HCT116 (cell line): ENCODE data around the gene CPA5. TPM values are rescaled to one million over a fixed set of nuclear protein-coding genes. Genes with fewer than 3 reads are reported as not detected.

Experiments used
- ATAC-seq: fragments of 200-7000 bp; cut with Tn5 transposase; 2 replicates; pipeline ENCODE4 v1.9.1; 2020; ENCODE audit warnings: mild to moderate bottlenecking, moderate library complexity
- BruUV-seq: library from RNA; stranded (reverse); fragments of 400-500 nt; replicated peaks from 2 replicates; lab custom pipeline; 2021; lab: Mats Ljungman, UMichigan
- CTCF ChIA-PET: fragments of 300-600 bp; sonication (Branson Sonifier 250); formaldehyde crosslinking; loops from one replicate; lab custom pipeline; 2021; ENCODE audit warnings: antibody characterized with exemption; lab: Charles Lee
- POLR2A ChIA-PET: fragments of 300-600, 350-600 bp; sonication (Branson Sonifier 250); formaldehyde crosslinking; loops from one replicate; lab custom pipeline; 2021; ENCODE audit warnings: antibody characterized with exemption; lab: Charles Lee
- RAD21 ChIA-PET, 2 experiments: fragments of 300-600 bp; sonication (Branson Sonifier 250); formaldehyde crosslinking; loops; one replicate each; lab custom pipeline; 2023; ENCODE audit warnings: low total read pairs in 2 of 2; ENCODE audit not compliant: uncharacterized antibody in 2 of 2, unreplicated experiment in 2 of 2, low non-redundant PET in 1 of 2; lab: Charles Lee
- DNase-seq: peaks from one replicate; pipeline ENCODE4 v3.0.0-alpha.2; 2010; ENCODE audit warnings: low read depth, low spot score
- H2AFZ ChIP-seq: fragments of 200-600 bp; shearing (Covaris generic), sonication (generic); 2 replicates; pipeline ENCODE4 v1.6.1; 2017; ENCODE audit warnings: low read depth, mixed run types, mixed read lengths, antibody characterized with exemption, low read length; ENCODE audit not compliant: poor library complexity, severe bottlenecking
- H3K27ac ChIP-seq: 2 replicates; pipeline ENCODE4 v1.5.1; 2012; ENCODE audit warnings: low read depth, low read length
- H3K27me3 ChIP-seq: fragments of 200-600 bp; sonication (generic); 2 replicates; pipeline ENCODE4 v1.6.1; 2016; ENCODE audit warnings: mixed run types, low read length, mixed read lengths; ENCODE audit not compliant: insufficient read depth
- H3K36me3 ChIP-seq, 2 experiments: fragments of 200-500 bp in 1 of 2; fragments of 200-600 bp in 1 of 2; sonication (Bioruptor generic) in 1 of 2; sonication (generic) in 1 of 2; 2 replicates each; pipeline versions ENCODE4 v1.5.1 to v1.6.1; 2014 to 2016; ENCODE audit warnings: low read length in 2 of 2, inconsistent platforms in 1 of 2, mixed read lengths in 1 of 2, mixed run types in 1 of 2; ENCODE audit not compliant: insufficient read depth in 2 of 2, control insufficient read depth in 1 of 2
- H3K4me1 ChIP-seq, 2 experiments: fragments of 200-600 bp in 1 of 2; sonication (generic) in 1 of 2; 2 replicates each; pipeline versions ENCODE4 v1.5.1 to v1.6.1; 2012 to 2017; ENCODE audit warnings: low read length in 2 of 2, inconsistent platforms in 1 of 2, mild to moderate bottlenecking in 1 of 2, mixed read lengths in 1 of 2, mixed run types in 1 of 2, moderate library complexity in 1 of 2; ENCODE audit not compliant: insufficient read depth in 2 of 2, control insufficient read depth in 1 of 2
- H3K4me2 ChIP-seq: fragments of 200-600 bp; sonication (generic); 2 replicates; pipeline ENCODE4 v1.6.1; 2017; ENCODE audit warnings: mixed run types, low read length, mixed read lengths
- H3K4me3 ChIP-seq, 2 experiments: fragments of 200-600 bp in 1 of 2; sonication (generic) in 1 of 2; replicated peaks in 1 of 2; 2 replicates each; pipeline ENCODE4 v1.5.1; 2011 to 2016; ENCODE audit warnings: low read length in 2 of 2, control low read depth in 1 of 2, low read depth in 1 of 2, mild to moderate bottlenecking in 1 of 2, mixed read lengths in 1 of 2, mixed run types in 1 of 2
- H3K79me2 ChIP-seq: fragments of 200-600 bp; sonication (generic); 2 replicates; pipeline ENCODE4 v1.6.1; 2017; ENCODE audit warnings: mild to moderate bottlenecking, mixed run types, low read length, moderate library complexity, mixed read lengths; ENCODE audit not compliant: insufficient read depth
- H3K9ac ChIP-seq: fragments of 200-600 bp; sonication (generic); 2 replicates; pipeline ENCODE4 v1.6.1; 2016; ENCODE audit warnings: low read length, mixed read lengths
- H3K9me2 ChIP-seq: fragments of 200-600 bp; sonication (generic), shearing (Covaris generic); 2 replicates; pipeline ENCODE4 v1.6.1; 2017; ENCODE audit warnings: mixed run types, mild to moderate bottlenecking, moderate library complexity; ENCODE audit not compliant: insufficient read depth
- H3K9me3 ChIP-seq, 2 experiments: fragments of 200-500 bp in 1 of 2; fragments of 200-600 bp in 1 of 2; sonication (Bioruptor generic) in 1 of 2; sonication (generic) in 1 of 2; 2 replicates each; pipeline ENCODE4 v1.6.1; 2014 to 2017; ENCODE audit warnings: low read length in 2 of 2, mixed read lengths in 2 of 2, inconsistent platforms in 1 of 2, low read depth in 1 of 2, mild to moderate bottlenecking in 1 of 2, mixed run types in 1 of 2, moderate library complexity in 1 of 2; ENCODE audit not compliant: control insufficient read depth in 1 of 2, insufficient read depth in 1 of 2
- H4K20me1 ChIP-seq: fragments of 200-600 bp; sonication (generic), shearing (Covaris generic); 2 replicates; pipeline ENCODE4 v1.6.1; 2017; ENCODE audit warnings: mixed run types, mild to moderate bottlenecking, moderate library complexity; ENCODE audit not compliant: insufficient read depth
- ATF3 ChIP-seq: IDR thresholded peaks from 2 replicates; pipeline ENCODE4 v1.6.1; 2012
- CBX3 ChIP-seq: IDR thresholded peaks from 2 replicates; pipeline ENCODE4 v1.6.1; 2012; ENCODE audit warnings: low read depth
- CEBPB ChIP-seq: IDR thresholded peaks from 2 replicates; pipeline ENCODE4 v1.6.1; 2012; ENCODE audit warnings: low read depth
- CTCF ChIP-seq, 3 experiments: fragments of 200-600 bp in 1 of 3; sonication (generic) in 1 of 3; IDR thresholded peaks in 2 of 3; conservative IDR thresholded peaks in 1 of 3; 2 replicates each; pipeline ENCODE4 v1.5.1; 2012 to 2017; ENCODE audit warnings: low read depth in 2 of 3, low read length in 2 of 3, antibody characterized with exemption in 1 of 3, borderline replicate concordance in 1 of 3, control low read depth in 1 of 3, mild to moderate bottlenecking in 1 of 3, mixed read lengths in 1 of 3, mixed run types in 1 of 3, moderate library complexity in 1 of 3; ENCODE audit not compliant: insufficient read depth in 1 of 3
- EGR1 ChIP-seq: IDR thresholded peaks from 2 replicates; pipeline ENCODE4 v1.6.1; 2012; ENCODE audit warnings: low read depth
- ELF1 ChIP-seq: IDR thresholded peaks from 2 replicates; pipeline ENCODE4 v1.6.1; 2012; ENCODE audit warnings: low read depth, borderline replicate concordance
- EZH2 ChIP-seq: fragments of 200-600 bp; sonication (generic); IDR thresholded peaks from 2 replicates; pipeline ENCODE4 v1.6.1; 2017; ENCODE audit warnings: antibody characterized with exemption, mixed run types
- EZH2phosphoT487 ChIP-seq: fragments of 200-600 bp; IDR thresholded peaks from 2 replicates; pipeline ENCODE4 v1.6.1; 2018; ENCODE audit warnings: antibody characterized with exemption, borderline replicate concordance
- MAX ChIP-seq: IDR thresholded peaks from 2 replicates; pipeline ENCODE4 v1.6.1; 2012
- POLR2A ChIP-seq: IDR thresholded peaks from 2 replicates; pipeline ENCODE4 v1.7.0; 2011; ENCODE audit warnings: borderline replicate concordance; ENCODE audit not compliant: insufficient read depth, insufficient read length; ENCODE audit errors: extremely low read depth
- POLR2AphosphoS5 ChIP-seq: IDR thresholded peaks from 2 replicates; pipeline ENCODE4 v1.6.1; 2011; ENCODE audit warnings: mild to moderate bottlenecking, low read depth, low read length, moderate library complexity
- RAD21 ChIP-seq: IDR thresholded peaks from 2 replicates; pipeline ENCODE4 v1.6.1; 2012; ENCODE audit warnings: low read depth, mild to moderate bottlenecking
- SIN3A ChIP-seq: IDR thresholded peaks from 2 replicates; pipeline ENCODE4 v1.6.1; 2012; ENCODE audit warnings: low read depth
- SP1 ChIP-seq: IDR thresholded peaks from 2 replicates; pipeline ENCODE4 v1.6.1; 2012; ENCODE audit warnings: low read depth
- SRF ChIP-seq: IDR thresholded peaks from 2 replicates; pipeline ENCODE4 v1.6.1; 2012; ENCODE audit warnings: low read depth
- TCF7L2 ChIP-seq: IDR thresholded peaks from 2 replicates; pipeline ENCODE4 v1.7.0; 2011; ENCODE audit warnings: borderline replicate concordance, inconsistent platforms; ENCODE audit not compliant: insufficient read depth, insufficient read length; ENCODE audit errors: extremely low read depth
- YY1 ChIP-seq: IDR thresholded peaks from 2 replicates; pipeline ENCODE4 v1.6.1; 2011; ENCODE audit warnings: low read length, low read depth, moderate library complexity, mild to moderate bottlenecking; ENCODE audit not compliant: insufficient replicate concordance; ENCODE audit errors: extremely low read depth
- ZFX ChIP-seq: fragments of 450-650 bp; IDR thresholded peaks from 2 replicates; pipeline ENCODE4 v1.6.1; 2017
- ZNF274 ChIP-seq: fragments of 200-500 bp; sonication (Bioruptor generic); IDR thresholded peaks from 2 replicates; pipeline ENCODE4 v1.6.1; 2014; ENCODE audit warnings: mild to moderate bottlenecking, low read depth, low read length, inconsistent platforms
- intact Hi-C: fragments of 100-400 bp; cut with micrococcal nuclease; formaldehyde crosslinking; loops from 2 replicates; pipeline ENCODE4 v1.10.0; 2022
- total RNA-seq: library from RNA; stranded (reverse); gene quantifications from one replicate; pipeline ENCODE4 v1.2.1, GENCODE V29; 2021; ENCODE audit not compliant: unreplicated experiment
- TF ChIP-seq, protein P1 (sequence below): IDR thresholded peaks from 2 replicates; pipeline ENCODE4 v1.6.1; 2011; ENCODE audit warnings: mild to moderate bottlenecking, low read length, moderate library complexity; ENCODE audit not compliant: insufficient replicate concordance; ENCODE audit errors: extremely low read depth

The CPA5 gene
- total RNA-seq, 1 experiment from 2014 or later: not detected

DNA sequence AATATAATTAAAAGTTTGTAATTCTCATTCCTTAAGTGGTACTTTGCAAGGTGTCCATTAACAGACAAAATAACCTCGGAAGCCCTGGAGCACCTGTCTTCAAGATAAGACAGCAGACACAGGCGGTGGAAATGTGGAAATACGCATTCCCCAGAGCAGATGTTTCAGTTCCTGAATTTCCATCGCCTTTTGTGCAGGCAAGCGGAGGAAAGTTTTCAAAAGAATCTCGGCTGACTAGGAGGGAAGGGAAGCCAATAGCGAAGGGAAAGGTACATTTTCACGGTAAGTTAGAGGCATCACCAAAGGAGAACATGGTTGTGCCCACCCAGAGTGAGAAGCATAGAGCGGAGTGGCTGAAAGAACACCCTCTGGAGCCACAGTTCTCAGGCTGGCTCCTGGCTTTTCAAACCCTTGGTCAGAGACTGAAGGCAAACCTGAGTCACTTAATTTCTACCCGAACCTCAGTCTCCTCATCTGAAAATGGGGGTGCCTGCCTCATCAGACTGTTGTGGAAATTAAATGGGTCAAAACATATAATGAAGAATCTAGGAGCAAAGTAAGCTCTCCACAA lies 49.3 kb downstream of the CPA5 start (continued):
- TF ChIP-seq MAX: no peak
- no peak for TF ChIP-seq SRF
- TF ChIP-seq ZFX: no peak
- TF ChIP-seq ZNF274: no peak
- no peak for TF ChIP-seq CBX3

- RAD21 ChIA-PET: no interaction called here
- Histone ChIP-seq H3K36me3 (no peaks in the 10 kb centered on the region), H3K9ac (no peak overlapping the region), H3K79me2 (no peaks in the 10 kb centered on the region), H4K20me1 (no peaks in the 10 kb centered on the region), H3K4me3 (no peak overlapping the region), H3K27ac (no peak overlapping the region), H2AFZ (no peak overlapping the region), H3K4me1 (no peaks in the 10 kb centered on the region), H3K27me3 (no peaks in the 10 kb centered on the region), H3K4me2 (no peak overlapping the region), H3K9me2 (no peaks in the 10 kb centered on the region), H3K9me3 (no peaks in the 10 kb centered on the region)
- CTCF ChIA-PET: no interaction called here
- intact Hi-C loops: no loop called here
- TF ChIP-seq ELF1: no peak
- TF ChIP-seq EZH2phosphoT487: no peak
- TF ChIP-seq EZH2: no peak
- TF ChIP-seq EGR1: no peak
- TF ChIP-seq POLR2A: no peak
- no peak for TF ChIP-seq SRF
- TF ChIP-seq CTCF (IDR thresholded peaks at IDR 0.05 in 2 of 3, conservative IDR thresholded peaks at IDR 0.05 in 1 of 3; ENCODE audit: borderline replicate concordance in 1 of 3, insufficient read depth in 1 of 3, low read depth in 2 of 3, low read length in 2 of 3): no peak
- TF ChIP-seq, protein P1, sequence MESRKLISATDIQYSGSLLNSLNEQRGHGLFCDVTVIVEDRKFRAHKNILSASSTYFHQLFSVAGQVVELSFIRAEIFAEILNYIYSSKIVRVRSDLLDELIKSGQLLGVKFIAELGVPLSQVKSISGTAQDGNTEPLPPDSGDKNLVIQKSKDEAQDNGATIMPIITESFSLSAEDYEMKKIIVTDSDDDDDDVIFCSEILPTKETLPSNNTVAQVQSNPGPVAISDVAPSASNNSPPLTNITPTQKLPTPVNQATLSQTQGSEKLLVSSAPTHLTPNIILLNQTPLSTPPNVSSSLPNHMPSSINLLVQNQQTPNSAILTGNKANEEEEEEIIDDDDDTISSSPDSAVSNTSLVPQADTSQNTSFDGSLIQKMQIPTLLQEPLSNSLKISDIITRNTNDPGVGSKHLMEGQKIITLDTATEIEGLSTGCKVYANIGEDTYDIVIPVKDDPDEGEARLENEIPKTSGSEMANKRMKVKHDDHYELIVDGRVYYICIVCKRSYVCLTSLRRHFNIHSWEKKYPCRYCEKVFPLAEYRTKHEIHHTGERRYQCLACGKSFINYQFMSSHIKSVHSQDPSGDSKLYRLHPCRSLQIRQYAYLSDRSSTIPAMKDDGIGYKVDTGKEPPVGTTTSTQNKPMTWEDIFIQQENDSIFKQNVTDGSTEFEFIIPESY: no peak
- TF ChIP-seq ATF3: no peak
- no peak for TF ChIP-seq ZFX
- TF ChIP-seq POLR2AphosphoS5: no peak
- no peak for TF ChIP-seq SP1
- TF ChIP-seq YY1: no peak
- no peak for TF ChIP-seq ZNF274
- TF ChIP-seq TCF7L2: no peak
- TF ChIP-seq RAD21: no peak
- TF ChIP-seq CEBPB: no peak
- TF ChIP-seq MAX: no peak
- TF ChIP-seq SIN3A: no peak
- POLR2A ChIA-PET: no interaction called here
- no peak for ATAC-seq
- BruUV-seq: no TSS peak
- no peak for DNase-seq
Observed at GRCh38 chr7:130394421-130395195, 50.0 kb downstream of the CPA5 start.
